H1 (cell line): ENCODE results near the gene CRB2.

ENCODE experiments used
- CTCF ChIP-seq, 3 experiments: IDR thresholded peaks; 1 replicate in 2 of 3; 2 replicates in 1 of 3; pipeline versions ENCODE4 v1.5.1 to v1.6.1; 2011; ENCODE audit warnings: low read length in 3 of 3, mild to moderate bottlenecking in 3 of 3, inconsistent platforms in 2 of 3, low read depth in 1 of 3, moderate library complexity in 1 of 3; ENCODE audit not compliant: insufficient read depth in 1 of 3; ENCODE audit errors: control extremely low read depth in 1 of 3
- EZH2 ChIP-seq: fragments of 200-600 bp; sonication (generic); IDR thresholded peaks from 2 replicates; pipeline ENCODE4 v1.7.1; 2012; ENCODE audit warnings: low read depth, mild to moderate bottlenecking, moderate library complexity, low read length, inconsistent platforms; ENCODE audit not compliant: severe bottlenecking
- NRF1 ChIP-seq: IDR thresholded peaks from 2 replicates; pipeline ENCODE4 v1.6.1; 2011; ENCODE audit warnings: mild to moderate bottlenecking, low read depth, low read length, improper control_type of control experiment
- POLR2A ChIP-seq, 2 experiments: IDR thresholded peaks; 1 replicate in 1 of 2; 2 replicates in 1 of 2; pipeline ENCODE4 v1.6.1; 2011; ENCODE audit warnings: low read depth in 2 of 2, low read length in 2 of 2, mild to moderate bottlenecking in 2 of 2; ENCODE audit errors: control extremely low read depth in 1 of 2
- SIX5 ChIP-seq: IDR thresholded peaks from 2 replicates; pipeline ENCODE4 v1.6.1; 2011; ENCODE audit warnings: mild to moderate bottlenecking, low read depth, low read length
- TAF7 ChIP-seq: optimal IDR thresholded peaks from 2 replicates; pipeline ENCODE3; 2011; ENCODE audit warnings: low read depth, mild to moderate bottlenecking, inconsistent platforms, low read length, moderate library complexity, borderline replicate concordance
- TEAD4 ChIP-seq: IDR thresholded peaks from 2 replicates; pipeline ENCODE4 v1.6.1; 2012; ENCODE audit warnings: low read depth, low read length, inconsistent platforms, mixed read lengths
- USF2 ChIP-seq: IDR thresholded peaks from 2 replicates; pipeline ENCODE4 v1.6.1; 2011; ENCODE audit warnings: low read length, improper control_type of control experiment
- YY1 ChIP-seq: IDR thresholded peaks from 2 replicates; pipeline ENCODE4 v1.6.1; 2011; ENCODE audit warnings: low read depth, mild to moderate bottlenecking, low read length

DNA sequence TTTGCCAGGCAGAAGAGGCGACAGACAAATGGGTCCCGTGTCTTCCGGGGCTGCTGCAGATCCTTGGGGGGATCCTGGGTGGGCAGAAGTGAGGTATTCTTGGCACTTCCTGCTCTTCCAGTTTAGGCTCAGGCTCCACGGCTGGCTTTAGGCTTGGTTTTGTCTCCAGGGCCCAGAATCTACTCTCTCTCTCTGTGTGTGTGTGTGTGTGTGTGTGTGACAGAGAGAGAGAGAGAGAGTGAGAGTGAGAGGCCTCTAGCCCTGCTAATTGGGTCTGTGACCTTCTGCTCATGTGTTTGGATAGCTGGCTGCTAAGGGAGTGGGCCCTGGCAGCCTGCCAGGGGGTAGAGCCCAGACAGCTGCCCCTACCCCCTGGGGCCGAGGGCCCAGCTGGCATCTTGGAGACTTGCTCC is 39.3 kb downstream of the CRB2 start:
- TF ChIP-seq CTCF (IDR thresholded peaks at IDR 0.05; ENCODE audit: control extremely low read depth in 1 of 3, insufficient read depth in 1 of 3, low read depth in 1 of 3, low read length in 3 of 3) (no peak), EZH2 (no peak), POLR2A (IDR thresholded peaks at IDR 0.05; ENCODE audit: control extremely low read depth in 1 of 2, low read depth in 2 of 2, low read length in 2 of 2) (no peak), YY1 (no peak), TEAD4 (no peak), USF2 (no peak), TAF7 (no peak), SIX5 (no peak), NRF1 (no peak)
